H9 (cell line): ENCODE results near the gene KIAA0825. TPM values are rescaled to one million over a fixed set of nuclear protein-coding genes. Genes with fewer than 3 reads are reported as not detected.

ENCODE experiments used
- DNase-seq: peaks from one replicate; pipeline ENCODE4 v3.0.0-alpha.2; 2017
- H2AFZ ChIP-seq: one replicate; pipeline ENCODE4 v1.6.1; 2013; ENCODE audit warnings: mild to moderate bottlenecking, low read length, control low read depth, moderate library complexity
- H2AK5ac ChIP-seq: 2 replicates; pipeline ENCODE4 v1.6.1; 2013; ENCODE audit warnings: low read length, control low read depth, mixed read lengths; ENCODE audit not compliant: insufficient read length
- H2BK120ac ChIP-seq: one replicate; pipeline ENCODE4 v1.6.1; 2013; ENCODE audit warnings: low read depth, mild to moderate bottlenecking, low read length, control low read depth, inconsistent platforms; ENCODE audit not compliant: poor library complexity, severe bottlenecking
- H2BK12ac ChIP-seq: 2 replicates; pipeline ENCODE4 v1.6.1; 2013; ENCODE audit warnings: low read length, control low read depth, mixed read lengths, low read depth; ENCODE audit not compliant: insufficient read length
- H2BK15ac ChIP-seq: 2 replicates; pipeline ENCODE4 v1.6.1; 2013; ENCODE audit warnings: low read depth, low read length, control low read depth
- H2BK20ac ChIP-seq: one replicate; pipeline ENCODE4 v1.6.1; 2013; ENCODE audit warnings: low read depth, mild to moderate bottlenecking, low read length, control low read depth, inconsistent platforms; ENCODE audit not compliant: poor library complexity, severe bottlenecking
- H2BK5ac ChIP-seq: 2 replicates; pipeline ENCODE4 v1.6.1; 2013; ENCODE audit warnings: low read length, control low read depth, mixed read lengths; ENCODE audit not compliant: insufficient read length
- H3K14ac ChIP-seq: 2 replicates; pipeline ENCODE4 v1.6.1; 2013; ENCODE audit warnings: low read length, control low read depth; ENCODE audit not compliant: insufficient read depth
- H3K18ac ChIP-seq: 2 replicates; pipeline ENCODE4 v1.6.1; 2013; ENCODE audit warnings: low read depth, mild to moderate bottlenecking, mixed read lengths, low read length, control low read depth; ENCODE audit not compliant: insufficient read length
- H3K23ac ChIP-seq: 2 replicates; pipeline ENCODE4 v1.6.1; 2013; ENCODE audit warnings: low read length, control low read depth, mixed read lengths, low read depth; ENCODE audit not compliant: insufficient read length
- H3K23me2 ChIP-seq: 2 replicates; pipeline ENCODE4 v1.6.1; 2013; ENCODE audit warnings: low read depth, mild to moderate bottlenecking, mixed read lengths, low read length, control low read depth; ENCODE audit not compliant: insufficient read length, poor library complexity, severe bottlenecking
- H3K27ac ChIP-seq: 2 replicates; pipeline ENCODE4 v1.5.1; 2013; ENCODE audit warnings: low read length, control low read depth, mixed read lengths, low read depth; ENCODE audit not compliant: insufficient read length
- H3K27me3 ChIP-seq: 2 replicates; pipeline ENCODE4 v1.6.1; 2013; ENCODE audit warnings: low read length, control low read depth, inconsistent platforms; ENCODE audit not compliant: insufficient read depth
- H3K4ac ChIP-seq: 2 replicates; pipeline ENCODE4 v1.6.1; 2013; ENCODE audit warnings: low read depth, mild to moderate bottlenecking, control low read depth, inconsistent platforms, low read length, moderate library complexity
- H3K4me1 ChIP-seq: 2 replicates; pipeline ENCODE4 v1.6.1; 2013; ENCODE audit warnings: low read length, control low read depth, inconsistent platforms; ENCODE audit not compliant: insufficient read depth
- H3K4me2 ChIP-seq: 2 replicates; pipeline ENCODE4 v1.6.1; 2013; ENCODE audit warnings: low read length, control low read depth, mixed read lengths; ENCODE audit not compliant: insufficient read length, insufficient read depth
- H3K56ac ChIP-seq: 2 replicates; pipeline ENCODE4 v1.6.1; 2013; ENCODE audit warnings: low read depth, mild to moderate bottlenecking, mixed read lengths, low read length, control low read depth; ENCODE audit not compliant: insufficient read length
- H3K79me1 ChIP-seq: 2 replicates; pipeline ENCODE4 v1.6.1; 2013; ENCODE audit warnings: low read depth, mild to moderate bottlenecking, moderate library complexity, low read length, control low read depth, inconsistent platforms; ENCODE audit not compliant: insufficient read depth, poor library complexity, severe bottlenecking
- H3K79me2 ChIP-seq: 2 replicates; pipeline ENCODE4 v1.6.1; 2013; ENCODE audit warnings: low read length, control low read depth, inconsistent platforms; ENCODE audit not compliant: insufficient read depth
- H3K9ac ChIP-seq: 2 replicates; pipeline ENCODE4 v1.6.1; 2013; ENCODE audit warnings: low read length, control low read depth, mixed read lengths; ENCODE audit not compliant: insufficient read length; ENCODE audit errors: extremely low read depth
- H3K9me3 ChIP-seq: one replicate; pipeline ENCODE4 v1.6.1; 2013; ENCODE audit warnings: low read depth, low read length, inconsistent platforms; ENCODE audit not compliant: control insufficient read depth
- H3T11ph ChIP-seq: one replicate; pipeline ENCODE4 v1.6.1; 2013; ENCODE audit warnings: mild to moderate bottlenecking, low read length, control low read depth, inconsistent platforms
- H4K20me1 ChIP-seq: one replicate; pipeline ENCODE4 v1.6.1; 2013; ENCODE audit not compliant: control insufficient read depth, insufficient read length, insufficient read depth
- H4K5ac ChIP-seq: 2 replicates; pipeline ENCODE4 v1.6.1; 2013; ENCODE audit warnings: low read depth, mild to moderate bottlenecking, mixed read lengths, low read length, control low read depth; ENCODE audit not compliant: insufficient read length
- H4K8ac ChIP-seq: replicated peaks from 2 replicates; pipeline ENCODE4 v1.6.1; 2013; ENCODE audit warnings: low read length, control low read depth, mixed read lengths, low read depth; ENCODE audit not compliant: insufficient read length
- H4K91ac ChIP-seq: 2 replicates; pipeline ENCODE4 v1.6.1; 2013; ENCODE audit warnings: low read depth, mild to moderate bottlenecking, moderate library complexity, mixed read lengths, low read length, control low read depth; ENCODE audit not compliant: insufficient read length
- H3K27ac Mint-ChIP-seq, 3 experiments: 2 replicates in 2 of 3; 3 replicates in 1 of 3; pipeline ENCODE4 v1.8.0; 2020 to 2021; ENCODE audit warnings: mixed read lengths in 3 of 3, mild to moderate bottlenecking in 1 of 3, moderate library complexity in 1 of 3
- H3K27me3 Mint-ChIP-seq: 2 replicates; pipeline ENCODE4 v1.8.0; 2021; ENCODE audit warnings: low read depth, mild to moderate bottlenecking, moderate library complexity, mixed read lengths
- H3K36me3 Mint-ChIP-seq, 3 experiments: 2 replicates in 2 of 3; 3 replicates in 1 of 3; pipeline ENCODE4 v1.8.0; 2020 to 2021; ENCODE audit warnings: low read depth in 3 of 3, mixed read lengths in 3 of 3; ENCODE audit not compliant: insufficient read depth in 1 of 3
- H3K4me1 Mint-ChIP-seq, 2 experiments: 2 replicates each; pipeline ENCODE4 v1.8.0; 2020; ENCODE audit warnings: mixed read lengths in 2 of 2
- H3K4me3 Mint-ChIP-seq, 2 experiments: 2 replicates in 1 of 2; 3 replicates in 1 of 2; pipeline ENCODE4 v1.8.0; 2020 to 2021; ENCODE audit warnings: mild to moderate bottlenecking in 2 of 2, mixed read lengths in 2 of 2, moderate library complexity in 1 of 2
- H3K9me3 Mint-ChIP-seq, 2 experiments: 2 replicates in 1 of 2; 3 replicates in 1 of 2; pipeline ENCODE4 v1.8.0; 2020; ENCODE audit warnings: mild to moderate bottlenecking in 2 of 2, mixed read lengths in 2 of 2, moderate library complexity in 1 of 2
- CTCF ChIP-seq: fragments of 200-600 bp; sonication (generic); conservative IDR thresholded peaks from 3 replicates; pipeline ENCODE4 v1.8.0; 2021; ENCODE audit warnings: antibody characterized with exemption, mild to moderate bottlenecking
- WGBS: extraction: QIAGEN DNeasy Blood & Tissue Kit; methylation state at CpG from one replicate; pipeline ENCODE4 v1.1.7; 2013; ENCODE audit warnings: missing lambda C conversion rate, low lambda C conversion rate, mixed read lengths; ENCODE audit not compliant: insufficient read length; ENCODE audit errors: extremely low coverage; 5-methylcytosine and 5-hydroxymethylcytosine counted together
- total RNA-seq: library from RNA; stranded (reverse); gene quantifications from 2 replicates; pipeline ENCODE4 v1.2.1, GENCODE V29; 2021

The KIAA0825 gene
- total RNA-seq, 1 experiment from 2014 or later, result 1.8 TPM

- H3K36me3 Mint-ChIP-seq, result no peaks in the 10 kb centered on the region
- no CpG with 5 or more reads among the region's 1 CpG for WGBS
- H2BK20ac ChIP-seq, result no peak overlapping the region
Measured at GRCh38 chr5:94480486-94480885, 137.9 kb downstream of the KIAA0825 start.

More at GRCh38 chr5:94480486-94480885, 137.9 kb downstream of the KIAA0825 start:
- H3K18ac ChIP-seq, result no peak overlapping the region
- H3K27me3 ChIP-seq, result no peaks in the 10 kb centered on the region
- TF ChIP-seq CTCF, result no peak
- no peak overlapping the region for H2AK5ac ChIP-seq
- no peak overlapping the region for H2BK15ac ChIP-seq
- no peaks in the 10 kb centered on the region for H3K9me3 Mint-ChIP-seq
- H3K27ac Mint-ChIP-seq, result no peak overlapping the region
- no peaks in the 10 kb centered on the region for H3K9me3 ChIP-seq
- H3K79me2 ChIP-seq, result no peaks in the 10 kb centered on the region
- no peaks in the 10 kb centered on the region for H3K23me2 ChIP-seq
- no peak overlapping the region for H3K56ac ChIP-seq
- no peak overlapping the region for H3K4ac ChIP-seq
- DNase-seq, result no peak
- H2BK12ac ChIP-seq, result no peak overlapping the region
- no peak overlapping the region for H4K91ac ChIP-seq
- no peak overlapping the region for H2BK5ac ChIP-seq
- no peaks in the 10 kb centered on the region for H3K4me1 Mint-ChIP-seq
- no peaks in the 10 kb centered on the region for H3K79me1 ChIP-seq
- no peak overlapping the region for H3T11ph ChIP-seq
- H3K27ac ChIP-seq, result no peak overlapping the region
- H3K14ac ChIP-seq, result no peak overlapping the region
- H3K4me1 ChIP-seq, result no peaks in the 10 kb centered on the region
- no peak overlapping the region for H3K4me3 Mint-ChIP-seq
- H3K23ac ChIP-seq, result no peak overlapping the region
- no peak overlapping the region for H2AFZ ChIP-seq
- no peak overlapping the region for H3K9ac ChIP-seq
- H3K4me2 ChIP-seq, result no peak overlapping the region
- no peak overlapping the region for H2BK120ac ChIP-seq
- no peaks in the 10 kb centered on the region for H3K27me3 Mint-ChIP-seq
- no peaks in the 10 kb centered on the region for H4K20me1 ChIP-seq
- no peak overlapping the region for H4K8ac ChIP-seq
- no peak overlapping the region for H4K5ac ChIP-seq
